Mucosa of rectum (tissue), 2 donors: ENCODE results near the gene ALAD.
"Not testable (repeated sequence)": the region's sequence is repeated elsewhere in the genome, so short reads cannot be mapped to it uniquely, and the experiment has no call there.

ENCODE experiments used
- H3K27ac ChIP-seq, 2 donors: one replicate each; pipeline ENCODE4 v1.7.0; 2013; ENCODE audit warnings: inconsistent platforms in 2 of 2, low read depth in 2 of 2, low read length in 2 of 2
- H3K27me3 ChIP-seq, 2 donors: one replicate each; pipeline ENCODE4 v1.7.0; 2013; ENCODE audit warnings: low read length in 2 of 2; ENCODE audit not compliant: control insufficient read depth in 2 of 2, insufficient read depth in 2 of 2
- H3K36me3 ChIP-seq, 2 donors: one replicate each; pipeline ENCODE4 v1.7.0; 2013; ENCODE audit warnings: low read length in 2 of 2; ENCODE audit not compliant: control insufficient read depth in 2 of 2, insufficient read depth in 2 of 2
- H3K4me1 ChIP-seq, 2 donors: one replicate each; pipeline ENCODE4 v1.7.0; 2013; ENCODE audit warnings: low read length in 2 of 2, mild to moderate bottlenecking in 1 of 2; ENCODE audit not compliant: control insufficient read depth in 2 of 2, insufficient read depth in 2 of 2
- H3K4me3 ChIP-seq, 2 donors: one replicate each; pipeline ENCODE4 v1.7.0; 2013; ENCODE audit warnings: low read length in 2 of 2
- H3K9ac ChIP-seq, 2 donors: one replicate each; pipeline ENCODE4 v1.7.0; 2013; ENCODE audit warnings: low read length in 2 of 2, low read depth in 1 of 2, mild to moderate bottlenecking in 1 of 2
- H3K9me3 ChIP-seq, 2 donors: one replicate each; pipeline ENCODE4 v1.7.0; 2013; ENCODE audit warnings: low read length in 2 of 2; ENCODE audit not compliant: control insufficient read depth in 2 of 2
- donor health status: healthy.
- donor health status: Normal muscosa, but diverticular disease.

The ALAD gene

GRCh38 chr9:113375057-113376023 lies 25.7 kb downstream of the ALAD start:
- peak overlapping the region; percentile 84 to 92 for H3K4me3 ChIP-seq
- peaks cover 24 to 36% of the 10 kb centered on the region in 2 donors for H3K4me1 ChIP-seq
- H3K36me3 ChIP-seq = peaks cover 22 to 28% of the 10 kb centered on the region in 2 donors
- H3K27ac ChIP-seq = peak overlapping the region; percentile 95 to 97
- H3K9me3 ChIP-seq = no peaks in the 10 kb centered on the region
- H3K9ac ChIP-seq = peak overlapping the region; percentile 89 to 97
- H3K27me3 ChIP-seq = no peaks in the 10 kb centered on the region

- no peak overlapping the region for H3K9ac ChIP-seq
- H3K27me3 ChIP-seq = no peaks in the 10 kb centered on the region
- H3K27ac ChIP-seq = no peak overlapping the region
- H3K9me3 ChIP-seq = no peaks in the 10 kb centered on the region
- H3K36me3 ChIP-seq = peaks cover 22 to 28% of the 10 kb centered on the region in 2 donors
- H3K4me3 ChIP-seq = no peak overlapping the region
- H3K4me1 ChIP-seq = peaks cover 24 to 26% of the 10 kb centered on the region in 2 donors
Observed at GRCh38 chr9:113373676-113374392, 27.2 kb downstream of the ALAD start.

- Histone ChIP-seq H3K4me3 (no peak overlapping the region), H3K27ac (no peak overlapping the region)
Observed at GRCh38 chr9:113373256-113373655, 27.8 kb downstream of the ALAD start.

GRCh38 chr9:113372059-113372458 lies 29.0 kb downstream of the ALAD start:
- no peaks in the 10 kb centered on the region for H3K9me3 ChIP-seq
- no peak overlapping the region for H3K27ac ChIP-seq
- no peaks in the 10 kb centered on the region for H3K27me3 ChIP-seq
- no peak overlapping the region for H3K9ac ChIP-seq
- peaks cover 22 to 28% of the 10 kb centered on the region in 2 donors for H3K36me3 ChIP-seq
- H3K4me1 ChIP-seq = peaks cover 20 to 24% of the 10 kb centered on the region in 2 donors
- no peak overlapping the region for H3K4me3 ChIP-seq

More at GRCh38 chr9:113373256-113373655, 27.8 kb downstream of the ALAD start:
- H3K9ac ChIP-seq = no peak overlapping the region
- H3K4me1 ChIP-seq = peaks cover 24 to 26% of the 10 kb centered on the region in 2 donors
- H3K27me3 ChIP-seq = no peaks in the 10 kb centered on the region
- no peaks in the 10 kb centered on the region for H3K9me3 ChIP-seq
- peaks cover 22 to 28% of the 10 kb centered on the region in 2 donors for H3K36me3 ChIP-seq

- Histone ChIP-seq H3K27me3 (no peaks in the 10 kb centered on the region), H3K9me3 (no peaks in the 10 kb centered on the region), H3K36me3 (peaks cover 25 to 33% of the 10 kb centered on the region in 2 donors), H3K4me3 (no peak overlapping the region), H3K9ac (no peak overlapping the region), H3K4me1 (peaks cover 19 to 24% of the 10 kb centered on the region in 2 donors), H3K27ac (no peak overlapping the region)
Observed at GRCh38 chr9:113370806-113371325, 30.2 kb downstream of the ALAD start.

GRCh38 chr9:113369855-113370140 lies 31.3 kb downstream of the ALAD start:
- H3K27me3 ChIP-seq = no peaks in the 10 kb centered on the region
- H3K27ac ChIP-seq = no peak overlapping the region
- H3K9ac ChIP-seq = no peak overlapping the region
- H3K4me3 ChIP-seq = no peak overlapping the region
- H3K4me1 ChIP-seq = peaks cover 14 to 16% of the 10 kb centered on the region in 2 donors
- H3K9me3 ChIP-seq = no peaks in the 10 kb centered on the region
- peaks cover 25 to 30% of the 10 kb centered on the region in 2 donors for H3K36me3 ChIP-seq

GRCh38 chr9:113368982-113369854 lies 31.9 kb downstream of the ALAD start:
- Histone ChIP-seq H3K27ac (no peak overlapping the region), H3K36me3 (peaks cover 21 to 26% of the 10 kb centered on the region in 2 donors), H3K9ac (no peak overlapping the region), H3K4me3 (no peak overlapping the region), H3K9me3 (no peaks in the 10 kb centered on the region), H3K4me1 (peaks cover 10 to 11% of the 10 kb centered on the region in 2 donors), H3K27me3 (no peaks in the 10 kb centered on the region)

GRCh38 chr9:113368348-113368981 lies 32.6 kb downstream of the ALAD start:
- Histone ChIP-seq H3K9me3 (no peaks in the 10 kb centered on the region), H3K4me3 (no peak overlapping the region), H3K36me3 (peaks cover 14 to 19% of the 10 kb centered on the region in 2 donors), H3K27me3 (no peaks in the 10 kb centered on the region), H3K27ac (no peak overlapping the region), H3K4me1 (peaks cover 3 to 4% of the 10 kb centered on the region in 2 donors), H3K9ac (no peak overlapping the region)

GRCh38 chr9:113365652-113366051 lies 35.4 kb downstream of the ALAD start:
- not testable (repeated sequence) for H3K9me3 ChIP-seq, H3K4me1 ChIP-seq, H3K4me3 ChIP-seq, H3K27me3 ChIP-seq, H3K9ac ChIP-seq, H3K27ac ChIP-seq, H3K36me3 ChIP-seq
